Measurements from ENCODE around the gene CCDC107.

CCDC107 gene

DNA sequence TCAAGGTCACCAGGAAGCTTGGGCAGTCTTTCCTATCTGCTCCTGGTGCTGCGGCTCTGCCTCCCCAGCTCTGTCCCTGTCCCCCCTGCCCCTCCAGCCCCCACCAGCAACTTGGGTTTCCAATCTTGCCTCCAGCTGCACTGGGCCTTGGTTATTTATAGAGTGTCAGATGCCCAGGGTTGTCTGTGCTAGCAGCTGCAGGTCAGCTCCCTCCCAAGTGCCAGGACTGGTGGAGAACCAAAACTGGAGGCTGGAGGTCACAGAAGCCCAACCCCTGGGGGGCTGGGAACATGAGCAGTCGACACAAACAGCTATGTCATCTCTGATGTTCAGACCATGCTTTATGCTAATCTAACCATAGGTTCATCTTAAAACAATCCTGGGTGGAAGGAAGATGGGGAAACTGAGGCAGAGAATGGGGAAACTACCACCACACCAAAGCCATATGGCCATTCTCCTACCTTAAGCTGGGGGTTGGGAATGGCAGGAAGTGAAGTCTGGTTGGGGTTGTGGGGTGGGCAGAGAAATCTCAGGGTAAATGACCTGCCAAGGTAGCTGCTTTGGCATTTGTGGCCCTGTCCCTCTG is 30.0 kb downstream of the CCDC107 start:
- Histone ChIP-seq H3K27me3 (ENCODE audit: control insufficient read depth in 5 of 5, insufficient read depth in 4 of 5, low read length in 5 of 5) (no peaks in the 10 kb centered on the region), H3K4me1 (ENCODE audit: control insufficient read depth in 5 of 5, insufficient read depth in 5 of 5, low read length in 5 of 5) (peaks cover 6 to 35% (median 30%) of the 10 kb centered on the region in 5 donors), H3K36me3 (ENCODE audit: control insufficient read depth in 5 of 5, insufficient read depth in 5 of 5, low read length in 5 of 5) (peaks cover 0 to 30% (median 18%) of the 10 kb centered on the region in 5 donors), H3K27ac (ENCODE audit: low read depth, low read length) (peak overlapping the region; percentile 48), H3K9ac (ENCODE audit: low read length in 5 of 5) (peak overlapping the region in 1 of 5 donors; percentile 37), H3K9me3 (ENCODE audit: control insufficient read depth in 5 of 5, low read length in 5 of 5) (no peaks in the 10 kb centered on the region), H3K4me3 (ENCODE audit: low read depth in 1 of 5, low read length in 5 of 5) (peak overlapping the region in 3 of 5 donors; percentile 9 to 75 (median 45))

- Histone ChIP-seq H3K9me3 (ENCODE audit: control insufficient read depth in 5 of 5, low read length in 5 of 5) (no peaks in the 10 kb centered on the region), H3K9ac (ENCODE audit: low read length in 5 of 5) (peak overlapping the region in 3 of 5 donors; percentile 31 to 43 (median 37)), H3K27me3 (ENCODE audit: control insufficient read depth in 5 of 5, insufficient read depth in 4 of 5, low read length in 5 of 5) (no peaks in the 10 kb centered on the region), H3K4me1 (ENCODE audit: control insufficient read depth in 5 of 5, insufficient read depth in 5 of 5, low read length in 5 of 5) (peaks cover 6 to 35% (median 30%) of the 10 kb centered on the region in 5 donors), H3K4me3 (ENCODE audit: low read depth in 1 of 5, low read length in 5 of 5) (peak overlapping the region; percentile 15 to 75 (median 58)), H3K27ac (ENCODE audit: low read depth, low read length) (peak overlapping the region; percentile 48), H3K36me3 (ENCODE audit: control insufficient read depth in 5 of 5, insufficient read depth in 5 of 5, low read length in 5 of 5) (peaks cover 0 to 22% (median 14%) of the 10 kb centered on the region in 5 donors)
These were observed 30.8 kb downstream of the CCDC107 start for GRCh38 chr9:35688558-35689541.

GRCh38 chr9:35689542-35690293 is 31.6 kb downstream of the CCDC107 start, which contains the start of gene TPM2:
TSS of gene TPM2 (minus strand) at chr9:35689925. CDS start at chr9:35689817, 108 bp downstream.
- peaks cover 0 to 13% (median 8%) of the 10 kb centered on the region in 5 donors for H3K36me3 ChIP-seq (ENCODE audit: control insufficient read depth in 5 of 5, insufficient read depth in 5 of 5, low read length in 5 of 5)
- peak within 1 kb of the TSS; percentile 81 for H3K27ac ChIP-seq (ENCODE audit: low read depth, low read length)
- peaks cover 5 to 35% (median 30%) of the 10 kb centered on the region in 5 donors for H3K4me1 ChIP-seq (ENCODE audit: control insufficient read depth in 5 of 5, insufficient read depth in 5 of 5, low read length in 5 of 5)
- peak within 1 kb of the TSS in 4 of 5 donors; percentile 61 to 76 (median 72) for H3K9ac ChIP-seq (ENCODE audit: low read length in 5 of 5)
- H3K4me3 ChIP-seq (ENCODE audit: low read depth in 1 of 5, low read length in 5 of 5), result peak within 1 kb of the TSS; percentile 58 to 76 (median 75)
- H3K27me3 ChIP-seq (ENCODE audit: control insufficient read depth in 5 of 5, insufficient read depth in 4 of 5, low read length in 5 of 5), result no peaks in the 10 kb centered on the region
- no peaks in the 10 kb centered on the region for H3K9me3 ChIP-seq (ENCODE audit: control insufficient read depth in 5 of 5, low read length in 5 of 5)

DNA sequence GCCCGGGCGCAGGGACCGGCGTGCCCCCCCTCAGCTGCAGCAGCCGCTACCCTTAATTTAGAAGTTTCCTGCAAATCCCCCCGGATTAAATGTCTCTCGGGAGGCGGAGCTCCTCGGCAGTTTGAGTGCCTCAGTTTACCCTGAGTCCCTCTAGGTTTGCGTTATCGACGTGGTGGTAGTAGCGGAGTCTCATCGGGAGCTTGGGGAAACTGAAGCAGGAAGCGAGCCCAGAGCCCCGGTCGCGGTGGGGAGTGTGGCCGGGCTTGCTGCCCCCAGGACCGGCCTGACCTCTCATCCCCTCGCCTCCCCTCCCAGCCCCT is 32.2 kb downstream of the CCDC107 start:
- no peaks in the 10 kb centered on the region for H3K9me3 ChIP-seq (ENCODE audit: control insufficient read depth in 5 of 5, low read length in 5 of 5)
- peaks cover 0 to 8% (median 3%) of the 10 kb centered on the region in 5 donors for H3K36me3 ChIP-seq (ENCODE audit: control insufficient read depth in 5 of 5, insufficient read depth in 5 of 5, low read length in 5 of 5)
- H3K4me1 ChIP-seq (ENCODE audit: control insufficient read depth in 5 of 5, insufficient read depth in 5 of 5, low read length in 5 of 5), result peaks cover 5 to 35% (median 30%) of the 10 kb centered on the region in 5 donors
- peak overlapping the region; percentile 58 to 75 (median 72) for H3K4me3 ChIP-seq (ENCODE audit: low read depth in 1 of 5, low read length in 5 of 5)
- H3K27me3 ChIP-seq (ENCODE audit: control insufficient read depth in 5 of 5, insufficient read depth in 4 of 5, low read length in 5 of 5), result no peaks in the 10 kb centered on the region
- H3K9ac ChIP-seq (ENCODE audit: low read length in 5 of 5), result peak overlapping the region in 3 of 5 donors; percentile 61 to 70 (median 64)
- H3K27ac ChIP-seq (ENCODE audit: low read depth, low read length), result peak overlapping the region; percentile 81

DNA sequence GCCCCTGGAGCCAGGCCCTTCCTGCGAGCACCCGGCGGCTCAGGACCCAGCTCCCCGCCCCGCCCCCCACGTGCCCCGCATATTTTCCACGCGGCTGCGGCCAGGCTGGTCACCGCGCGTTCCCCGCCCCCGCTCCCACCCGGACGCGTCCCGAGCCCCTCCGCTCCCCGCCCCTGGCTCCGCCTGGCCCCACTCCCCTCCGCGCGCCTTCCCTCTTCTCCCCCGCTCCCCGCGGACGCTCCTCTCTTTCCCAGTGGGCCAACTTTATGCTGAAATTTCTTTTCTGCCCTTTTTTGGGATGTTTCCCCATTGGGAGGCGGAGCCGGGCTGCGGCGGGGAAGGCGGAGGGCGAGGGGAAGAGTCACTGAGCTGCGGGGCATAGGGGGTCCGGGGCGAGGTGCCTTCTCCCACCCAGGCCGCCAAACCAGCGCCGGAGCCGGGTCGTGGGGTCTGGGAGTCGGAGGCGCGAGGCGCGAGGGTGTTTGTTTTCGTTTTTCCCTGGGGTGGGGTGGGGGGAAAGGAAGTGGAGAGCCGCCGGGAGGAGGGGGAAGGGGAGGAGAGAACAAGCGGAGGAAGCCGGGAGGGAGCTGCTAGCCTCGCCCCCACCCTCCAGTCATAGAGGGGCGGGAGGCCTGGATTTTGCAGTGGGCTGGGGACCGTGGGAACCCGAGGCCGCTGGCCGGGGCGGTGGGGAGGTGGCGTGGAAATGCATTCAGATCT is 32.7 kb downstream of the CCDC107 start:
- Histone ChIP-seq H3K4me3 (ENCODE audit: low read depth in 1 of 5, low read length in 5 of 5) (peak overlapping the region; percentile 58 to 79 (median 75)), H3K9ac (ENCODE audit: low read length in 5 of 5) (peak overlapping the region; percentile 53 to 76 (median 70)), H3K4me1 (ENCODE audit: control insufficient read depth in 5 of 5, insufficient read depth in 5 of 5, low read length in 5 of 5) (peaks cover 5 to 35% (median 30%) of the 10 kb centered on the region in 5 donors), H3K27ac (ENCODE audit: low read depth, low read length) (peak overlapping the region; percentile 81), H3K9me3 (ENCODE audit: control insufficient read depth in 5 of 5, low read length in 5 of 5) (no peaks in the 10 kb centered on the region), H3K36me3 (ENCODE audit: control insufficient read depth in 5 of 5, insufficient read depth in 5 of 5, low read length in 5 of 5) (peaks cover 0 to 5% (median 2%) of the 10 kb centered on the region in 5 donors), H3K27me3 (ENCODE audit: control insufficient read depth in 5 of 5, insufficient read depth in 4 of 5, low read length in 5 of 5) (no peaks in the 10 kb centered on the region)

GRCh38 chr9:35691334-35691650 is 33.2 kb downstream of the CCDC107 start:
- H3K4me1 ChIP-seq (ENCODE audit: control insufficient read depth in 5 of 5, insufficient read depth in 5 of 5, low read length in 5 of 5), result peaks cover 5 to 32% (median 30%) of the 10 kb centered on the region in 5 donors
- H3K27ac ChIP-seq (ENCODE audit: low read depth, low read length), result peak overlapping the region; percentile 81
- H3K9ac ChIP-seq (ENCODE audit: low read length in 5 of 5), result peak overlapping the region; percentile 53 to 76 (median 70)
- H3K36me3 ChIP-seq (ENCODE audit: control insufficient read depth in 5 of 5, insufficient read depth in 5 of 5, low read length in 5 of 5), result peaks cover 0 to 8% (median 7%) of the 10 kb centered on the region in 5 donors
- H3K9me3 ChIP-seq (ENCODE audit: control insufficient read depth in 5 of 5, low read length in 5 of 5), result no peaks in the 10 kb centered on the region
- H3K4me3 ChIP-seq (ENCODE audit: low read depth in 1 of 5, low read length in 5 of 5), result peak overlapping the region; percentile 58 to 79 (median 75)
- H3K27me3 ChIP-seq (ENCODE audit: control insufficient read depth in 5 of 5, insufficient read depth in 4 of 5, low read length in 5 of 5), result no peaks in the 10 kb centered on the region

- peaks cover 5 to 32% (median 30%) of the 10 kb centered on the region in 5 donors for H3K4me1 ChIP-seq (ENCODE audit: control insufficient read depth in 5 of 5, insufficient read depth in 5 of 5, low read length in 5 of 5)
- no peaks in the 10 kb centered on the region for H3K27me3 ChIP-seq (ENCODE audit: control insufficient read depth in 5 of 5, insufficient read depth in 4 of 5, low read length in 5 of 5)
- peak overlapping the region in 1 of 5 donors; percentile 75 for H3K4me3 ChIP-seq (ENCODE audit: low read depth in 1 of 5, low read length in 5 of 5)
- H3K9me3 ChIP-seq (ENCODE audit: control insufficient read depth in 5 of 5, low read length in 5 of 5), result no peaks in the 10 kb centered on the region
- H3K27ac ChIP-seq (ENCODE audit: low read depth, low read length), result peak overlapping the region; percentile 47
- peaks cover 0 to 13% (median 10%) of the 10 kb centered on the region in 5 donors for H3K36me3 ChIP-seq (ENCODE audit: control insufficient read depth in 5 of 5, insufficient read depth in 5 of 5, low read length in 5 of 5)
- no peak overlapping the region for H3K9ac ChIP-seq (ENCODE audit: low read length in 5 of 5)
These were observed 33.7 kb downstream of the CCDC107 start for GRCh38 chr9:35691757-35692301.

GRCh38 chr9:35695943-35696401 is 37.9 kb downstream of the CCDC107 start:
- Histone ChIP-seq H3K9ac (ENCODE audit: low read length in 5 of 5) (no peak overlapping the region), H3K27ac (ENCODE audit: low read depth, low read length) (no peak overlapping the region), H3K36me3 (ENCODE audit: control insufficient read depth in 5 of 5, insufficient read depth in 5 of 5, low read length in 5 of 5) (peaks cover 8 to 54% (median 51%) of the 10 kb centered on the region in 5 donors), H3K4me1 (ENCODE audit: control insufficient read depth in 5 of 5, insufficient read depth in 5 of 5, low read length in 5 of 5) (peaks cover 3 to 7% (median 6%) of the 10 kb centered on the region in 5 donors), H3K4me3 (ENCODE audit: low read depth in 1 of 5, low read length in 5 of 5) (no peak overlapping the region), H3K27me3 (ENCODE audit: control insufficient read depth in 5 of 5, insufficient read depth in 4 of 5, low read length in 5 of 5) (no peaks in the 10 kb centered on the region), H3K9me3 (ENCODE audit: control insufficient read depth in 5 of 5, low read length in 5 of 5) (no peaks in the 10 kb centered on the region)
